Stimulated activated CD4-positive, alpha-beta T cell treated with anti-CD3 and anti-CD28 coated beads, Interleukin-1b, Interleukin-23, amount 100 ng/mL, for 1 hour (primary cell): ENCODE results near the gene LTA4H.
"Not testable (repeated sequence)": the region's sequence is repeated elsewhere in the genome, so short reads cannot be mapped to it uniquely, and the experiment has no call there.

Source experiments
- DNase-seq, 2 donors: peaks; one replicate each; pipeline ENCODE4 v3.0.0-alpha.2; 2020; ENCODE audit warnings: low read depth in 2 of 2

LTA4H gene

DNA sequence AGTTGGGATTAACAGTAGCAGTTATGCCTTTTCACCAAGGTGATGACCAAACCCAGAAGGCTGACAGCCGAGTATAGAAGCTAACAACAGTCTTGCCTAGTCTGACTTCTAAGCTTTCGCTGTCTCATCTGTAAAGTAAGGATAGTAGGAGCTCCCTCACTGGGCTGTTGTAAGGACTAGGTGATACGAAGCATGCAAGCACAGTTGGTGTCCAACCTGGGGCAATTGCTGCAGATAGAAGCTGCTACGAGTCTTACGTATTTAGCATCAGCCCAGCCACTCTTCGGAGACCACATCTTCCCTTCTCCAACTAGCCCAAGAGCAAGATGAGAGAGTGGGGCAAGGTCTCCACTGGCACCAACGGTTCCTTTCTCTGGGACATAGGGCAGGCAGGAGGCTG, 45.3 kb downstream of the LTA4H start:
- DNase-seq = no peak

DNA sequence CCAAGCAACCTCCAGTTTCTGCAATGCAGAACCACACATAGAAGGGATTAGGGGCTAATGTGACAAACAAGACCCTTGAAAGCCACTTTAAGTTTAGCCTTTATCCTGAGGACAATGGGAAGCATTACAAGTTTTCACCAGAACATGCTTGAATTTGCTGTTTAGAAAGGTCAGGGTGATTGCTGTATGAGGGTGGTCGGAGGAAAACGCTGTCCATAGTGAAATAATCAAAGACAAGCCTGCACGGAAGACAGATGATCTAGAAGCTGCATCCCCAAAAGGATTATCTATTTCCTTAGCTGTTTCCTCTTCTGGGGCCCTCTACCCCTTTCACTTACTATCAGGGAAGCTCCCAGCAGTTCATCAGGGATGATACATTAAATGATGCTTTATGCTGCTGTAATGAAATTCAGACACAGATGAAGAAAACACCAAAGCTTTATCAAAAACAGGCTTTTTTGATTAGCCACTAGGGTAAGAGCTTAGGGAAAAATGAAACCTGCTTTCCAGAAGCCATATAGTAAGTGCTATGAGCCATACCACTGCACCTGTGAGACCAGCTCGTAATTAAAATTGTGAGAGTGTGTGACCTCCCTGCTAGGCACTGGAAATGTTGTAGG, 45.8 kb downstream of the LTA4H start:
- no peak for DNase-seq

DNA sequence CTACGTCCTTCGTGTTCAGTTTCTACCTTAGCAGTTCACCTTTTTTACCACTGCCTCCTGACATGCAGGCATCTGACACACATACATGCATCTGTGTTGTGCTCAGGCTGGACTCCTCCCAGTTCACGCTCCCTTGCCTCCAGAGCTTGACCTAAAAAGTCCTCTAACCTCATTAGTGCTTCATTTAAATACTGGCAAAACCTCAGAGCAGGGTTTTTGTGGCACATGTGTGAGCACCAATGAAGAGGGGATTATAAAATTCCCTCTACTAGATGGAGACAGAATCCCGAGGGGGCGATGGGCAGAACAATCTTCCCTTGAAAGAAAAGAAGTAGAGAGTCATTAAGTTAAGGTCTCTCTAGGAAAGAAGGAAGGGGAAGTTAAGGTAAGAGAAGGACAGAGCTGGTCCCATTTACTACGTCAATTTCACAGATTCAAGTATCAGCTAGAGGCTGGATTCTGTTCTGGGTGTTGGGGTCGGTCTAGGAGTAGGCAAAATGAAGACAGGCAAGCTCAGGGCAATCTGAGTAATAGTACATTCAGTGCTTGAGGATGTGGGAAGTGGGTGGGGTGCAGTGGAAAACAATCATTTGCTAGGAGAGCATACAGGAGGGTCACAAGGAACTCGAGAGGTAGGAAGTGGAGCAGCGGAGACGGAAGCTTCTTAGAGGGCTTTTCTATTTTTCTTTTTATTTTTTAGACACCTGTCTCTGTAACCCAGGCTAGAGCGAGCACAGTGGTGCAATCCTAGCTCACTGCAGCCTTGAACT, 46.7 kb downstream of the LTA4H start:
- DNase-seq = no peak

DNA sequence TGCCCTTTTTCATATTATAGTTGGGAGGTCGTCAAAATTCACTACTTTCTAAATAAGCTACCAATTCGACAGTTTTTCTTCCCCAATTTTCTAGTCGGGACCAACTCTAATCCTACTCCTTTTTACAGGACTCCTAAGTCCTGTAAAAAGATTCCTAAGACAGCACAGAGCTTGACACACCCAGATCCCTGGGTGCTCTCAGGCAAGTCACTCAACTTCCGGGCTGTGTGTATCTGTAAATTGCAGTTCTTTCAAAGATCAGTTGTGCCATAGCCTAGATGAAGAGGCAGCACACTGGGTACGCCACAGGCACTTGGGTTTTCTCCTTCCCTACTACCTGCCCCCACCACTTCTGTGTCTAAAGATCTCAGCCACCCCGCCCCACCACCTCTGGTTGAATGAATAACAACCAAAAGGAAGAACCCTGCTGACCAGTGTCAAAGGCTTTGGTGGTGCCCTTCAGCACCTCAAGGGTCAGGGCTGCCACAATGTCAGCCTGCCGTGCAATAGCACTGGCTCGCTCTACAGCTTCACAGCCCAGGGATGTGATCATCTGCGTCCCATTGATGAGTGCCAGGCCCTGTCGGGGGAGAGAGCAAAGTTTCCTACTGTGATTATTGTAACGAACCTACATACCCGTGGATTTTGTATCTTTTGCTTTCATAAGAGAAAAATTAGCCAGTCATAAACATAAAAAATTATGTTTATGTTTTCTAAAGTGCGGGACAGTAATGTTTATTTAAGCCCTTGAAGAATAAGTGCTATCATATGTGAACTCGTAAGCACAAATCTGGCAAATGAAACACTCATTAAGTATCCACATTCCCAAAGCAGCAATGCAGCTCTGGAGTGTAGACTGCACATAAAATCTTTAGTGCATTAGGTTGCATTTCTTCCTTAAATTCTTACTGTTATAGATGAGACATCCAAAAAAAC, 48.5 kb downstream of the LTA4H start:
- DNase-seq = no peak

DNA sequence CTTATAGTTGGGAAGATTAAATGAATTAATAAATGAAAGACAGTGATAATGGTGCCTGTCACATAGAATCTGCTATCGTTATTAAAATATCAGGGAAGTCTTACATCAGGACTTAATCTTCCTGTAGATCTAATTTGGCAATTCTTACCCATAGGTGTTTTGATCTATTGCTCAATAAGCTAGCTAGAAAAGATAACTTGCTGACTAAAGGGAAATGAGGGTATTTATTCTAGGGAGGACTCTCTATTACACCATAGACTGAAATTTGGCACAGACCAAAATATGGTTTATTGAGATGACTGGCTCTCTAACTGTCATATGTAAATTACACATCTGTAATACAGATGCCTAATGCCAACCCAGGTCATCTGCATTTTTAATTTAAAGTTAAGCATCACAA, 50.7 kb downstream of the LTA4H start:
- no peak for DNase-seq

DNA sequence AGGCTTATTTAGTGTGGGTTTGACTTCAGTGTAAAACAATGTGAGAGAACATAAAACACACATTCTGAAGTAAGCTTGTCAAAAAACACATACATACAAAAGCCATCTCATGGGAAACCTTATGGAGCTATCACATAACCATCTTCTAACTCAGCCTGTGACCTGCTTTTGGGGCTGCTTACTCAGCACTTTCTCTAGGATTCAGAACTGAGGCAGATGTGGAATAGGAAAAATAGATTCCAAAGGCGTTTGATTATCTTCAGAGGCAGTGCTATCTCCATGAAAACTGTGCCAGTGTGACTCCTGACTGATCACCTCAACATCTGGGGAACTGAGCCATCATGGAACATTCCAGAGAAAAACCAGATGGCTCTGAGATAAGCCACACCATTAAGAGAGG, 52.8 kb downstream of the LTA4H start:
- no peak for DNase-seq

DNA sequence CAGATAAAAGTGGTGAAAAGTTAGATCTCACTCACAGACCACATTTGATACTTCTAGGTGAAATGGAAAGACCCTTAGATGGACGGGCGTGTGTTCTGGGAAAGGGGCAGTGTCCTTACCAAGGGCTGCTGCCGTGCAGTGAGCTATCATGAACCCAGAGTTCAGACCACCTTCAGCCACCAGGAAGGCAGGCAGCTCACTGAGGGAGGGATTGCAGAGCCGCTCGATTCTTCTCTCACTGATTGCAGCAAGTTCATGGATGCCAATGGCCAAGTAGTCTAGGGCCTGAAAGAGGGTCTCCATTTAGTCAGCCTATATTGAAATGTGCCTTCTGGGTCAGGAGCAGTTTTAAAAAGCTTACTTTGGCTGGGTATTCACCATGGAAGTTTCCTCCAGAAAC, 55.0 kb downstream of the LTA4H start:
- DNase-seq = no peak

DNA sequence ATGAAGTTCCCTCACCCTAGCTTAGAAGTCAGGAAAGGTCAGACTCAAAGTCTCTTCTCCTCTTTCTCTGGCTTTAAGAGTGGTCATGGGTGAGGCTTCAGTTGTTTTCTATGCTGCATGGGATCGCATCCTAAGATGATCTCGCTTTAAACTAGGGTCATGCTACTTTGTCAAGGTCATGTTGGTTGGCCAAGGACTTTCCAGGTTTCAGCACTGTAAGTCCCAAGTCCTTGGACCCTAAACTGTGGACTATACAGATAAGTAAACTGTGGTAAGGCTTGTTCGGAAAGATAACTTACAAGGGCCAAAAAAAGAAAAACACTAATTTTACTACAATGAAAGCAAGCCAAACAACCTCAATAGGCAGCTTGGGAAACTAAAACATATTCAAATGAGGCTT, 56.6 kb downstream of the LTA4H start:
- no peak for DNase-seq

DNA sequence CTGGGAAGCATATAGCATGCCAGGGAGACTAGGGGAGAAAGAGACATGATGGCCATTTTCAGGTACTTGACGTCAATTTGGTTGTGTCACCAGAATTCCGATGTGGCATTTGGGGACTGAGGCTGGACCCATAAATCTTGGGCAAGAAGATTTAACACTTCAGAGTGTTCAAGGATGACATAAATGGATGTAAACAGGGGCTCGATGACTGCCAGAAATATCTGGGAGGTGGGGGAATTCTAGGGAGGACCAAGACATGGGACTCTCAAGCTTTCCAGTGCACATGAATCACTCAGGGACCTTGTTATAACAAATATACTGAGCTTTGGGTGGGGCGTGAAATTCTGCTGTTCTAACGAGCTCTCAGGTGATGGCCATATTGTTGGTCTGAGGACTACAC, 57.0 kb downstream of the LTA4H start:
- no peak for DNase-seq

DNA sequence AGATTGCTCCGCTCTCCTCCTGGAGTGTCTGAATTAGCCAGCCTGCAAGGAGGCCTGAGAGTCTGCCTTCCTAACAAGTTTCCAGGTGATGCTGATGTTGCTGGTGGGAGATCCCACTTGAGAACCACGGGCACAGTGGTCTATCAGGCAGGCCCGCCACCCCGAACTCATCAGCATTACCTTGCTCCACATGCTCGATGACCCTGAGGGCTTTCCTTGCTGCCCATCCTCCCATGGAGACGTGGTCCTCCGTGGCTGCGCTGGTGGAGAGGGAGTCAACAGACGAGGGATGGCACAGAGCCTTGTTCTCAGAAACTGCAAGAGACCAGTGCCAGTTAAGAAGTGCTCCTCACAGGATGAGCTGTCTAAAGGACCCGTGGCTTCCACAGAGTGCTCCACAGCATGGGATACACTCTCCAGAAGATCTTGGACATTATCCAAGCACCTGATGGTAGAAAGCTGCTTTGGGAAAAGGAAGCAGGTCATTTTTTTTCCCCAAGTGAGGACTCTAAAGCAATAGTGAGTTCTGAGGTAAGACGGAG, 57.6 kb downstream of the LTA4H start:
- DNase-seq = no peak

DNA sequence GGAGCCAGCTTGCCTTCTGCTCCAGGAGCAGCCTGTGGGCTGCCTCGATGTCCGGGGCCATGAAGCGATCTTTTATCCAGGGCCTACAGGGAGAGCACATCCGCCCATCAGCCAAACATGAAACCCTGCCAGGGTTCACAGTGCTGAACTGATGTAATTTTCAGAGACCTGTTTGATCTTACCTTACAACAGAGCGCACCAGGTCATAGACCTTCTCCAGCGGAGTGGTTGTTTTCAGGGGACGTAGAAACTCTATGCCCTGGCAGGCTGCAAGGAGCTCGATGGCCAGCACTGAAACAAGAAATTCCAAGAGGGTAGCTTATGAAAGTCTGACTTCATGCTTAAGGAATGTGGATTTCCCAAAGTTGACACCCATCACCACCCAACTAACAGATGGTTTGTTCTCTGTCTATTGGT, 59.0 kb downstream of the LTA4H start:
- no peak for DNase-seq

DNA sequence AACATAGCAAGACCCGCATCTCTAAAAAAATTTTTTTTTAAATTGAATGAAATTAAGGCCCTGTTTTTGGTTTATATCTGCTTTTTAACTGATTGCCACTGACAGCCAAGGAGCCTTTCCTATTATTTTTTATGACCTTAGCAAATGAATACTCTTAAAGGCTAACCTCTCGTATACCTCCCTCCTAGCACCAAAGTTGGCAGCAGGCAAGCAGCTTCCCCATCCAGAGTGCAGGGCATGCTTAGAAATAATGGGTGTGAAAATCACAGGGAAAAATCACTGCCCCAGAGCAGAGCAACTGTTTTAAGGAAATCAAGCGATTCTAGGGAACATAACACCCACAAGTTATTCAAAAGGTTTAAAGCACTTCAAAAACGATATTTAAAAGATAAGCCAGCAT, 59.9 kb downstream of the LTA4H start:
- no peak for DNase-seq

DNA sequence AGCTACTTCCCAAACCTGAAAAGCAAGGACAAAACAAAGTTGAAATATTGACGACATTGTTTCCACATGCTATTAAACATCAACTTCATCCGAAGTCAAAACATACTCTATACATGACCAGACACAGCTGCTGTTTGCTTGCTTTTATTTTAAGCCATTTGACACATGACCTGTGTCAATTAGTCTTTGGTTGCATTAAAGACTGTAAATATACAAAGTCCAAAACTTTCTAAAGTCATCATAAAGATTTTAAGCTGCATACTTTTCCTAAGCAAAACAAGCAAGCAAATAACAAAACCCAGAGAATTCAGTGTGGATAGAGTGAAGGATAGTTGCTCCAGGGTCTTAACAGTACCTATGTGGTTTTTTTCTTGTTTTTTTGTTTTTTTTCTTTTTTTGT, 61.0 kb downstream of the LTA4H start:
- DNase-seq = no peak

DNA sequence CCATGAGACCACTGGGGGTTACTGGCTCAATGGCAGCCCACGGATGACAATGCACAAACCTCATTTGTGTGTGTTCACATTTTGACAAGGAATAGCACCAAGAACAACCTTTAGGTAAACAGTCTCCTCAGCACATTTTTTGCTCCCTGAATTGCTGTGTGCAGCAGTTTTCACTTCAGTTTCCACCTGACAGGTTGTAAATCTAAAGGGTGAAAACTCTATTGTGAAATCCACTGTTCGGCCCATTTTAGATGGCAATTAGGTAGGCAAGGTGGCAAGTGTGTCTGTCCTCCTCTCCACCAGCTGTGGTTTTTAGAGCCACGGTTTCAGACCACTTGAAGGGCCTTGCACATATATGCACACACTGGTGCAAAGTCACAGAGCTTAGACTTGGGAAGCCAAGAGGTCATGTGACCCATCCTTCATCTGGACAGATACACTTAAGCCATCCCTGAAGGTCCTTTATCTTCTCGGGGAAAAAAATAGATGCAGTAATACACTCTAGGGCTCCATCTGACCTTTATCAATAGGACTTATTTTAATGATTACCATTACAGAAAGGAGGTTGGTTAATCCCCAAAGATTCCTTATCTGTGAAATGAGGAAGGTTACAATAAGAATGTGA, 62.4 kb downstream of the LTA4H start:
- no peak for DNase-seq

DNA sequence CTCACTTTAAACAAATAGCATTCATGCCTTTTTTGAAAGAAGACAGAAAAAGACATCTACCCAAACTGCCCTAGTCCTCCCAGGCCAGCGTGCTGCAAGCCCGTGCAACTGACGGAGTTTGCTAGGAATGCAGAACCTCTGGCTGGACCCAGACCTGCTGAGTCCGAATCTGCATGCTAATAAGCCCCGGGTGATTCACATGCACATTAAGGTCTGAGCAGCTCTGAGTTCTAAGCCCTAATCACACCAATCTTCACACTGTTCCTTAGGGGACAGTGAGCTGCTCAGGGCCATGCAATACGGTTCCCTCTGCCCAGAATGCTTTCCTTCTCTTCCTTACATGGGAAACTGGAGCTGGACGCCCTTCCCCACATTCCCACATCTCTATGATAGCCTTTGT, 64.5 kb downstream of the LTA4H start:
- no peak for DNase-seq

DNA sequence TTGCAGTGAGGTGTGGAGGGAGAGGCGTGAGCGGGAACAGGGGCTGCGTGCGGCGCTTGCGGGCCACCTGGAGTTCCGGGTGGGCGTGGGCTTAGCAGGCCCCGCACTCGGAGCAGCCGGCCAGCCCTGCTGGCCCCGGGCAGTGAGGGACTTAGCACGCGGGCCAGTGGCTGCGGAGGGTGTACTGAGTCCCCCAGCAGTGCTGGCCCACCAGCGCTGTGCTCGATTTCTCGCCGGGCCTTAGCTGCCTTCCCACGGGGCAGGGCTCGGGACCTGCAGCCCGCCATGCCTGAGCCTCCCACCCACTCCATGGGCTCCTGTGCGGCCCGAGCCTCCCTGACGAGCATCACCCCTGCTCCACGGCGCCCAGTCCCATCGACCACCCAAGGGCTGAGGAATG, 66.3 kb downstream of the LTA4H start:
- not testable (repeated sequence) for DNase-seq

DNA sequence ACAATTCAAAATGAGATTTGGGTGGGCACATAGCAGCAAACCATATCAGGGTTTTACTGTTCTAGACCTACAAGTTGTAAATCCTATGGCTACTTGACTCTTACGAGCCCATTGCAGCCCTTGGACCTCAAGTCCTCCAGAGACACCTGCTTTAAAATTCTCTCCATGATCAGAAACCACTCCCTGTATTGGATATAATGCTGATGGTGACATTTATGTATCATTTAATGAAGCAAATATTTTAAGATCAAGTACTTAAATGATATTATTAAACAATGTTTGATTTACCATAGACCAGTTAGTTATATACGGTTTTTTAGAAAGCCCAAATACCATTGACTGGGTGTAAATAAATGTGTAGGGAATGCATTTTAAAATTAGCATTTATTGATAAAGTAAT, 68.1 kb downstream of the LTA4H start:
- no peak for DNase-seq

DNA sequence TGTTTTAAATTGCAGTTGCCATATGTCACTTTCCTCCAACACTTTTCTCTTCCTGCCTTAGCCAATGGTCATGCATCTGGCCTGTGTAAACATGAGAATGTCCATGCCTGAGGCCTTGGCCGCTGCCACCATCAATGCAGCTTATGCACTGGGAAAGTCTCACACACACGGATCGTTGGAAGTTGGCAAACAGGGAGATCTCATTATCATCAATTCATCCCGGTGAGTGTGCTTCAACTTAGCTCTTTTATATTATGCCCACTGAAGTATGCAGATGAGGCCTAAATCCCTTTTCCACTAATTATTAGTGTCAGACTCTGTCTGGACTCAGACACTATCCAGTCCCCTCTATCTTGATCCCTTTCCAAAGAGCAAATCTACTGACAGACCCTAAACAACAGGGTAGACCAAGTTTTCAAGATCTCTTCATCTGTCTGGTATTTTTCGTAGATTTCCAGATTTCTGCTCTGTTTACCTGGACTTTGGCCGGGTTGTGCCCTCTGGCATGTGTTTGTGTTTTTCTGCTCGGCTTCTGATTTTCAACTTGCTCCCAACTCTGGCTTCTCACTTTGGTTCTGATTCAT, 69.0 kb downstream of the LTA4H start:
- no peak for DNase-seq

DNA sequence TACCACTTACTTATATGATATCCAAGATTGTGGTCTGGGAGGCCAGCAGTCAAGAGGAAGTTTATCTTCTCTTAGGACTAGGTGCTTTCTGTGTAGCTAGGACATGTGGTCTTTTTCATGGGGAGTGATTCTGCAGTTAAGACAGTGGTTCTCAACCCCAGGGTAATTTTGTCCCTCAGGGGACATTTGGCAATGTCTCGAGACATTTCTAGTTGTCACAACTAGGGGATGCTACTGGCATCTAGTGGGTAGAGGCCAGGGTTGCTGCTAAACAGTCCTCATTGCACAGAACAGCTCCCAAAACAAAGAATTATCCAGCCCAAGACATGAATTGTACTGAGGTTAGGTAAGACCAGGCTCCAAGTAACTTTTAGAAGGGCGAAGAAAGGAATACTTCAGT, 72.3 kb downstream of the LTA4H start:
- DNase-seq = no peak

DNA sequence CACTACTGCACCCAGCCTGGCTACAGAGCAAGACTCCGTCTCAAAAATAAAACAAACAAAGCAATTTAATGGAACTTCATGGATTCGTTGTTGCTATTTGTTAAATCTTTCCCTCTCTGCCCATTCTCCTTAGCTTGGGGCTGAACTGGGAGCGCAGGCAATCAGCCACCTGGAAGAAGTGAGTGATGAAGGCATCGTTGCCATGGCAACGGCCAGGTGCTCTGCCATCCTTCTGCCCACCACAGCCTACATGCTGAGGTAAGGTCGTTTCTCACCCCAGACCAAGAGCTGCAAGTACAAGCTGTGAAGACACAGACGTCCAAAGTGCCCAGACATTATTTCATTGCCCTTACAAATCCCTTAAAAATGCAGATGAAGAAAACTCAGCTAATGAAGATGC, 73.2 kb downstream of the LTA4H start:
- DNase-seq = no peak

DNA sequence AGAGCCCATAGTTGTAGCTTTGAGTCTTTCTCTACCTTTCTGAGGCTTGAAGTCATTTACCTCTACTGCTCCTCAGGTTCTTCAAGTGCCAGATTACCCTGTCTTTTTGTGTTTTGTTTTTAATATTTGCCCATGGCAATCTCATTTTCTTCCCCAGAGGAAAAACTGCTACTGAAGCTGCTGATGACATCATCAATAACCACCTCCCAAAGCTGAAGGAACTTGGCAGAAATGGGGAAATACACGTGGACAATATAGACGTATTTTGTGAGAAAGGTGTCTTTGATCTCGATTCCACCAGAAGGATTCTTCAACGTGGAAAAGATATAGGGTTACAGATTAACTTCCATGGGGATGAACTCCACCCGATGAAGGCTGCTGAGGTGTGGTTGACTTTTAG, 75.1 kb downstream of the LTA4H start:
- DNase-seq = no peak

DNA sequence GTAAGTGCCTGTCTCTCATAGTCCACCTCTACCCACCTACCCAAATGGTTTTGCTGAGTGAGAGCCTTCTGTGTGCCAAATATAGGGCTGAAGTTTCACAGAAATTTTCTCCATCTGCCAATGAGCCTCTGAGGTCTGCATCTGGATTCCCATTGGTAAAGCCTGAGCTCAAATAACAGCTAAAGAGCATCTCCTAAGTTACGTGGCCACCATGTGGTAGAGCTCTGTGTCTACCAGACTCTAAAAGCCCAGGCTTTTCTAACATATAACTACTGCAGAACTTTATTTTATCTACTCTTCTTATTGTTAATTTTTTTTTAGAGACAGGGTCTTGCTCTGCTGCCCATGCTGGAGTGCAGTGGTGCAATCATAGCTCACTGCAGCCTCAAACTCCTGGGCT, 76.3 kb downstream of the LTA4H start:
- DNase-seq = no peak
